K562 (cell line): ENCODE measurements around the gene BNIPL. TPM values are rescaled to one million over a fixed set of nuclear protein-coding genes. Genes with fewer than 3 reads are reported as not detected.

Experiments
- BCLAF1 ChIP-seq, 2 experiments: fragments of 450-650 bp in 1 of 2; IDR thresholded peaks; 2 replicates each; pipeline ENCODE4 v1.6.1; 2011 to 2017; ENCODE audit warnings: low read depth in 2 of 2, antibody characterized with exemption in 1 of 2, borderline replicate concordance in 1 of 2, low read length in 1 of 2, mild to moderate bottlenecking in 1 of 2, mixed read lengths in 1 of 2; ENCODE audit not compliant: control insufficient read depth in 1 of 2
- EWSR1 ChIP-seq: fragments of 450-650 bp; IDR thresholded peaks from 2 replicates; pipeline ENCODE4 v1.6.1; 2018; ENCODE audit warnings: borderline replicate concordance, mild to moderate bottlenecking, low read depth, moderate library complexity; ENCODE audit not compliant: partially characterized antibody
- KLF16 ChIP-seq: IDR thresholded peaks from 2 replicates; pipeline ENCODE4 v1.6.1; 2016; ENCODE audit warnings: antibody characterized with exemption
- NR4A1 ChIP-seq, 2 experiments: fragments of 250-450 bp in 1 of 2; fragments of 450-650 bp in 1 of 2; sonication (Bioruptor Pico) in 1 of 2; IDR thresholded peaks; 2 replicates each; pipeline versions ENCODE4 v1.4.0 to v1.6.1; 2016 to 2020; ENCODE audit warnings: mild to moderate bottlenecking in 2 of 2, missing compliant biosample characterization in 1 of 2, missing genetic modification characterization in 1 of 2, moderate library complexity in 1 of 2
- PTBP1 ChIP-seq: fragments of 200-400 bp; formaldehyde crosslinking; IDR thresholded peaks from 2 replicates; pipeline ENCODE4 v1.6.1; 2017; ENCODE audit warnings: low read depth, low read length
- PURB ChIP-seq: sonication (generic); formaldehyde crosslinking; IDR thresholded peaks from 2 replicates; pipeline ENCODE4 v1.9.0; 2021; ENCODE audit warnings: low read depth, mild to moderate bottlenecking, missing genetic modification reagents
- RFX5 ChIP-seq: IDR thresholded peaks from 2 replicates; pipeline ENCODE4 v1.6.1; 2011; ENCODE audit warnings: low read depth, mild to moderate bottlenecking, improper control_type of control experiment, low read length
- ZNF197 ChIP-seq: fragments of 200-800 bp; sonication (Bioruptor generic); IDR thresholded peaks from 2 replicates; pipeline ENCODE4 v1.6.1; 2016; ENCODE audit warnings: low read depth, missing genetic modification characterization, missing compliant biosample characterization
- ZNF324 ChIP-seq: fragments of 250-450 bp; sonication (Bioruptor Pico); IDR thresholded peaks from 2 replicates; pipeline ENCODE4 v1.4.0; 2020; ENCODE audit warnings: mild to moderate bottlenecking
- ZNF696 ChIP-seq: fragments of 250-450 bp; sonication (Bioruptor Pico); conservative IDR thresholded peaks from 2 replicates; pipeline ENCODE4 v1.4.0; 2020; ENCODE audit warnings: mild to moderate bottlenecking, moderate library complexity
- polyA plus RNA-seq, 8 experiments: library from polyadenylated mRNA; depleted of rRNA in 4 of 8; stranded (reverse) in 5 of 8; unstranded in 3 of 8; fragments of >200 nt; fragmentation: Nextera tagmentation in 2 of 8; fragmentation: Illumina TruSeq in 1 of 8; extraction: Ambion mirVana in 2 of 8; extraction: Trizol in 1 of 8; gene quantifications; 2 replicates each; pipeline versions ENCODE4 v1.2.1 to v1.2.3, GENCODE V29; 2011 to 2014; ENCODE audit warnings: inconsistent platforms in 1 of 8, missing spikeins in 1 of 8
- total RNA-seq, 7 experiments: library from RNA; depleted of rRNA in 6 of 7; stranded (reverse); fragments of >200 nt in 6 of 7; fragmentation: Illumina TruSeq in 2 of 7; extraction: Trizol in 2 of 7; gene quantifications; 2 replicates each; pipeline versions ENCODE4 v1.2.1 to v1.2.3, GENCODE V29; 2011 to 2021; ENCODE audit warnings: low replicate concordance in 1 of 7
- TF ChIP-seq, protein P1 (sequence below): fragments of 450-650 bp; IDR thresholded peaks from 2 replicates; pipeline ENCODE4 v1.6.1; 2017; ENCODE audit warnings: antibody characterized with exemption, mild to moderate bottlenecking
- TF ChIP-seq, protein P2 (sequence below): sonication (generic); IDR thresholded peaks from 2 replicates; pipeline ENCODE4 v1.6.1; 2016

BNIPL gene
- total and polyA plus RNA-seq, 9 of the 15 experiments (the other 6 are each of a cell fraction or from before 2014, with no cell fraction given) = 0.08 to 1.4 (median 0.68) TPM

DNA sequence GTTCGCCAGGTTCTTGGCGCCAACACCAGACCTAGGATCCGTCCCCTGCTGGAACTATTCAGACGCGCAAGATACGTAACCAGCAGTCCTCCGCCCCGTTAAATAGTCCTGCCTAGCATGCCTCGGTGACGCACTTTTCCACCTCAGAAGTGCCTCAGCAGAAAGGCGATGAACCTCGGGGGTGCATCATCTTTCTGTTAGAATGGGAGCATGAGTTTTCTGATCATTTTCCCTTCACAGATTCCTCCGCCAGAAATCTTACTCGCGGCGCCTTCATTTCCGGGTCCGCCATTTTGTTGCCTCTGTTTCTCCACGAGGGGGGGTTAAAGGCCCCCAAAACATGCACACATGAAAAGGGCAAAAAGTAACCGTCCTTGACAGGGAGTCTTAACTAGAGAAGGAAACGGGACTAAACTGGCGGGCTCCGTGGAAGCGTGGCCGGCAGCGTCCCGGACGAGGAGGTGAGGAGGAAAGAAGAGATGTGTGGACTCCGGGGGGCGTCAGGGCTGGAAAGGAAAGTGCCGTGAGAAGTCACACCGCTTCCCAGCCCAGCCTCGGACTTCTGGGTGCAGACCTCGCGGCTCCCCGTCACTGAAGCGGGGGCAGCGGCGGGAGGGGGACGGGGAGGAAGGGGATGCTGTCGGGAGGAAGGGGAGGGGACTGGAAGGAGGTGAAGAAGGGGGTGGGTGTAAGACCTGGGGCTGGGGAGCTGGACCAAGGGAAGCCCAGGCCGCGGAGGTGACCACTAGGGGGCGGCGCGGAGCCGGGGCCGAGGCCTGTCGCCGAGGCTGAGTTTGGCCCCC lies 34.3 kb downstream of the BNIPL start, which contains the start of gene GABPB2 (continued):
- TF ChIP-seq BCLAF1 (IDR thresholded peaks at IDR 0.05; ENCODE audit: borderline replicate concordance in 1 of 2, control insufficient read depth in 1 of 2, low read depth in 2 of 2, low read length in 1 of 2) (0 out of 4 replicates have a peak, but pooled peaks of 1 of the 2 experiments have one; percentile 39), KLF16 (no peak), RFX5 (no peak), ZNF324 (CRISPR knock-in tag) (no peak), ZNF197 (CRISPR knock-in tag) (no peak), PTBP1 (no peak), ZNF696 (CRISPR knock-in tag) (no peak), NR4A1 (CRISPR knock-in tag; IDR thresholded peaks at IDR 0.05) (no peak), NR4A1 (tag; IDR thresholded peaks at IDR 0.05) (peak; percentile 88), PURB (CRISPR knock-in tag) (no peak), EWSR1 (no peak)
- TF ChIP-seq, protein P1, sequence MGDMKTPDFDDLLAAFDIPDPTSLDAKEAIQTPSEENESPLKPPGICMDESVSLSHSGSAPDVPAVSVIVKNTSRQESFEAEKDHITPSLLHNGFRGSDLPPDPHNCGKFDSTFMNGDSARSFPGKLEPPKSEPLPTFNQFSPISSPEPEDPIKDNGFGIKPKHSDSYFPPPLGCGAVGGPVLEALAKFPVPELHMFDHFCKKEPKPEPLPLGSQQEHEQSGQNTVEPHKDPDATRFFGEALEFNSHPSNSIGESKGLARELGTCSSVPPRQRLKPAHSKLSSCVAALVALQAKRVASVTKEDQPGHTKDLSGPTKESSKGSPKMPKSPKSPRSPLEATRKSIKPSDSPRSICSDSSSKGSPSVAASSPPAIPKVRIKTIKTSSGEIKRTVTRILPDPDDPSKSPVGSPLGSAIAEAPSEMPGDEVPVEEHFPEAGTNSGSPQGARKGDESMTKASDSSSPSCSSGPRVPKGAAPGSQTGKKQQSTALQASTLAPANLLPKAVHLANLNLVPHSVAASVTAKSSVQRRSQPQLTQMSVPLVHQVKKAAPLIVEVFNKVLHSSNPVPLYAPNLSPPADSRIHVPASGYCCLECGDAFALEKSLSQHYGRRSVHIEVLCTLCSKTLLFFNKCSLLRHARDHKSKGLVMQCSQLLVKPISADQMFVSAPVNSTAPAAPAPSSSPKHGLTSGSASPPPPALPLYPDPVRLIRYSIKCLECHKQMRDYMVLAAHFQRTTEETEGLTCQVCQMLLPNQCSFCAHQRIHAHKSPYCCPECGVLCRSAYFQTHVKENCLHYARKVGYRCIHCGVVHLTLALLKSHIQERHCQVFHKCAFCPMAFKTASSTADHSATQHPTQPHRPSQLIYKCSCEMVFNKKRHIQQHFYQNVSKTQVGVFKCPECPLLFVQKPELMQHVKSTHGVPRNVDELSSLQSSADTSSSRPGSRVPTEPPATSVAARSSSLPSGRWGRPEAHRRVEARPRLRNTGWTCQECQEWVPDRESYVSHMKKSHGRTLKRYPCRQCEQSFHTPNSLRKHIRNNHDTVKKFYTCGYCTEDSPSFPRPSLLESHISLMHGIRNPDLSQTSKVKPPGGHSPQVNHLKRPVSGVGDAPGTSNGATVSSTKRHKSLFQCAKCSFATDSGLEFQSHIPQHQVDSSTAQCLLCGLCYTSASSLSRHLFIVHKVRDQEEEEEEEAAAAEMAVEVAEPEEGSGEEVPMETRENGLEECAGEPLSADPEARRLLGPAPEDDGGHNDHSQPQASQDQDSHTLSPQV = peak; percentile 89
- TF ChIP-seq, protein P2, sequence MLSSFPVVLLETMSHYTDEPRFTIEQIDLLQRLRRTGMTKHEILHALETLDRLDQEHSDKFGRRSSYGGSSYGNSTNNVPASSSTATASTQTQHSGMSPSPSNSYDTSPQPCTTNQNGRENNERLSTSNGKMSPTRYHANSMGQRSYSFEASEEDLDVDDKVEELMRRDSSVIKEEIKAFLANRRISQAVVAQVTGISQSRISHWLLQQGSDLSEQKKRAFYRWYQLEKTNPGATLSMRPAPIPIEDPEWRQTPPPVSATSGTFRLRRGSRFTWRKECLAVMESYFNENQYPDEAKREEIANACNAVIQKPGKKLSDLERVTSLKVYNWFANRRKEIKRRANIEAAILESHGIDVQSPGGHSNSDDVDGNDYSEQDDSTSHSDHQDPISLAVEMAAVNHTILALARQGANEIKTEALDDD = peak; percentile 71; the same call in 1 of the 2 replicates
